Nephron progenitor cell (in vitro differentiated cells): ENCODE measurements around the gene FTCD.
A peak's percentile ranks its signal among the peaks of the same experiment; 100 is the strongest.

ENCODE experiments used
- DNase-seq: peaks from one replicate; pipeline ENCODE4 v3.0.0; 2021
- H3K27ac Mint-ChIP-seq: 2 replicates; pipeline ENCODE4 v1.8.0; 2021; ENCODE audit warnings: mild to moderate bottlenecking, moderate library complexity, mixed read lengths
- H3K27me3 Mint-ChIP-seq: 2 replicates; pipeline ENCODE4 v1.8.0; 2021; ENCODE audit warnings: mild to moderate bottlenecking, low read depth, mixed read lengths; ENCODE audit not compliant: poor library complexity
- H3K36me3 Mint-ChIP-seq: 2 replicates; pipeline ENCODE4 v1.8.0; 2021; ENCODE audit warnings: low read depth, mixed read lengths
- H3K4me1 Mint-ChIP-seq: 2 replicates; pipeline ENCODE4 v1.8.0; 2021; ENCODE audit warnings: mixed read lengths
- H3K4me3 Mint-ChIP-seq: 2 replicates; pipeline ENCODE4 v1.8.0; 2021; ENCODE audit warnings: mild to moderate bottlenecking, moderate library complexity, mixed read lengths
- H3K9me3 Mint-ChIP-seq: 2 replicates; pipeline ENCODE4 v1.8.0; 2021; ENCODE audit warnings: mild to moderate bottlenecking, moderate library complexity, mixed read lengths
- TF ChIP-seq, protein P1 (sequence below): fragments of 200-600 bp; sonication (generic); IDR thresholded peaks from 2 replicates; pipeline ENCODE4 v1.5.0; 2021; ENCODE audit warnings: antibody characterized with exemption

The FTCD gene

DNA sequence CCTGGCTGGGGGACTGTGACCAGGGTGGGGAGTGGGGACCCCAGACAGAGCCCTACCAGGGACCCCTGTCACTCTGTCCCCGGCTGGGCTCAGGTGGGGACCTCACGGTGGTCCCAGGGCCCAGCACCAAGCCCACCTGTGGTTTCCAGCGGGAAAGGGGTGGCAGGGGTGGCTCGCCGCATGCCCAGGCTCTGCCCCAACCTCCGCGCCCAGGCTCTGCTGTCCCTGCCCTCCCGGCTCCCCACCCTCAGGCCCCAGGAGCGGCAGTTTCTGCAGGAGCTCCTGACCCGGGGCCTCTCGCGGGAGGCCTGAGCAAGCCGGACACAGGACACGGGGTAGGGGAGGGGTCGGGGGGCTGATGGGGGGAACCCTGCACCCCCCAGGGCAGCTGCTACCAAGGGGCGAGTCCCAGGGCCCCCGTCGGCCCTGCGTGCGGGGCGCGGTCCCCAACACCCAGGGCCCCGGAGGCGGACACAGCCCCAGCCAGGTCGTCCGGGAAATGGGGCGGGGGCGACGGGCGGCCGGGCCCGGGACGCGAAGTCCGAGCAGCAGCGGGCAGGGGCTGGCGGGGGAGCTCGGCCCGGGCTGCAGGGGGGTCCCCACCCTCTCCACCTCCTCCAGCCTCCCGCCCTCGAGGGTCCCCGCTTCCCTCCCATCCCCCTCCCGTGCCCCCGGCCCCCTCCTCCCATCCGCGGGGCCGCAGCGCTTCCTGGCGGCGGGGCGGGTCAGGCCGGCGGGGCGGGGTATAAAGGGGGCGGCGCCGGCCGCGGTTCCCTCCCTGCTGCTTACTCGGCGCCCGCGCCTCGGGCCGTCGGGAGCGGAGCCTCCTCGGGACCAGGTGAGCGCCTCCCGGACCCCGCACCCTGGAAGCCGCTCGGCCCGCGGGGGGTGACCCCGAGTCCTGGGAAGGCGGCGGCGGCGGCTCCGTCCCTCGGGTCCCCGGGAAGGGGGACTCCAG lies 57.8 kb downstream of the FTCD start, which contains the start of gene COL6A2:
Gene COL6A2, plus strand, starts transcription at position 777 of the 958 bp plus-strand sequence.
- Mint-ChIP-seq H3K36me3 (peaks cover 28% of the 10 kb centered on the region), H3K27ac (no peak within 1 kb of the TSS), H3K27me3 (peaks cover 38% of the 10 kb centered on the region), H3K4me1 (peaks cover 23% of the 10 kb centered on the region), H3K4me3 (peak within 1 kb of the TSS; percentile 75), H3K9me3 (peaks cover 32% of the 10 kb centered on the region)
- DNase-seq = peak; percentile 80
- TF ChIP-seq, protein P1, sequence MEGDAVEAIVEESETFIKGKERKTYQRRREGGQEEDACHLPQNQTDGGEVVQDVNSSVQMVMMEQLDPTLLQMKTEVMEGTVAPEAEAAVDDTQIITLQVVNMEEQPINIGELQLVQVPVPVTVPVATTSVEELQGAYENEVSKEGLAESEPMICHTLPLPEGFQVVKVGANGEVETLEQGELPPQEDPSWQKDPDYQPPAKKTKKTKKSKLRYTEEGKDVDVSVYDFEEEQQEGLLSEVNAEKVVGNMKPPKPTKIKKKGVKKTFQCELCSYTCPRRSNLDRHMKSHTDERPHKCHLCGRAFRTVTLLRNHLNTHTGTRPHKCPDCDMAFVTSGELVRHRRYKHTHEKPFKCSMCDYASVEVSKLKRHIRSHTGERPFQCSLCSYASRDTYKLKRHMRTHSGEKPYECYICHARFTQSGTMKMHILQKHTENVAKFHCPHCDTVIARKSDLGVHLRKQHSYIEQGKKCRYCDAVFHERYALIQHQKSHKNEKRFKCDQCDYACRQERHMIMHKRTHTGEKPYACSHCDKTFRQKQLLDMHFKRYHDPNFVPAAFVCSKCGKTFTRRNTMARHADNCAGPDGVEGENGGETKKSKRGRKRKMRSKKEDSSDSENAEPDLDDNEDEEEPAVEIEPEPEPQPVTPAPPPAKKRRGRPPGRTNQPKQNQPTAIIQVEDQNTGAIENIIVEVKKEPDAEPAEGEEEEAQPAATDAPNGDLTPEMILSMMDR = no peak

- TF ChIP-seq, protein P1 = no peak
- DNase-seq = no peak
- peaks cover 23% of the 10 kb centered on the region for H3K9me3 Mint-ChIP-seq
- peaks cover 38% of the 10 kb centered on the region for H3K27me3 Mint-ChIP-seq
- H3K27ac Mint-ChIP-seq = no peak overlapping the region
- peaks cover 28% of the 10 kb centered on the region for H3K4me1 Mint-ChIP-seq
- H3K4me3 Mint-ChIP-seq = peak overlapping the region; percentile 71
- H3K36me3 Mint-ChIP-seq = peaks cover 20% of the 10 kb centered on the region
Observed at GRCh38 chr21:46096596-46097335, 58.6 kb downstream of the FTCD start.

GRCh38 chr21:46095814-46096595 lies 59.4 kb downstream of the FTCD start:
- Mint-ChIP-seq H3K36me3 (peaks cover 16% of the 10 kb centered on the region), H3K9me3 (peaks cover 22% of the 10 kb centered on the region), H3K4me1 (peaks cover 28% of the 10 kb centered on the region), H3K4me3 (peak overlapping the region; percentile 35), H3K27me3 (peaks cover 39% of the 10 kb centered on the region), H3K27ac (no peak overlapping the region)
- no peak for DNase-seq
- TF ChIP-seq, protein P1 = no peak

- TF ChIP-seq, protein P1 = no peak
- Mint-ChIP-seq H3K36me3 (peaks cover 14% of the 10 kb centered on the region), H3K9me3 (peaks cover 21% of the 10 kb centered on the region), H3K27ac (no peak overlapping the region), H3K4me3 (no peak overlapping the region), H3K4me1 (peaks cover 28% of the 10 kb centered on the region), H3K27me3 (peaks cover 33% of the 10 kb centered on the region)
- DNase-seq = no peak
Observed at GRCh38 chr21:46095083-46095719, 60.2 kb downstream of the FTCD start.

- H3K36me3 Mint-ChIP-seq = peaks cover 10% of the 10 kb centered on the region
- H3K9me3 Mint-ChIP-seq = peaks cover 23% of the 10 kb centered on the region
- H3K4me1 Mint-ChIP-seq = peaks cover 28% of the 10 kb centered on the region
- TF ChIP-seq, protein P1 = no peak
- H3K27ac Mint-ChIP-seq = peak overlapping the region; percentile 61
- DNase-seq = no peak
- peak overlapping the region; percentile 4 for H3K4me3 Mint-ChIP-seq
- peaks cover 27% of the 10 kb centered on the region for H3K27me3 Mint-ChIP-seq
Observed at GRCh38 chr21:46094401-46095082, 60.8 kb downstream of the FTCD start.
